ENCODE results near the gene SLC22A2.

Gene SLC22A2

DNA sequence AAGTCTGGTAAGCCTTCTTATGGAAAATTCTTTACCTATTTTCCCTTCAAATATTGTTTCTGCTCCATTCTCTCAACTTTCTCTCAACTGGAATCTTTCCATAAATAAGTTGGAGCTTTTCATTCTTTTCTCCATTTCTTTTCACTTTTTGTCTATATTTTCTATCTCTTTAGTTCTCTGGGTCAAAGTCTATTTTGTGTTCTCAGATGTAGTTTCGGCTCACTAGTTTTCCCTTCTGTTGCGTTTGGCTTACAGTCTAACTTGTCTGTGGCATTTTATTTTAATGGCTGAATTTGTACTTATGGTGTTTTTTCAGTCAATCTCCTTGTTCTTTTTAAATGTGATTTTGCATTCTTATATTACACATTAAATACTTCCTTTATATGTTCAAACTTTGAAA, 14.1 kb upstream of the SLC22A2 start:
- no peaks in the 10 kb centered on the region for H4K20me1 ChIP-seq (ENCODE audit: insufficient read depth, low read length, poor library complexity, severe bottlenecking)
- no peaks in the 10 kb centered on the region for H3K36me3 ChIP-seq (ENCODE audit: insufficient read depth, low read length)
- TF ChIP-seq, protein P1, sequence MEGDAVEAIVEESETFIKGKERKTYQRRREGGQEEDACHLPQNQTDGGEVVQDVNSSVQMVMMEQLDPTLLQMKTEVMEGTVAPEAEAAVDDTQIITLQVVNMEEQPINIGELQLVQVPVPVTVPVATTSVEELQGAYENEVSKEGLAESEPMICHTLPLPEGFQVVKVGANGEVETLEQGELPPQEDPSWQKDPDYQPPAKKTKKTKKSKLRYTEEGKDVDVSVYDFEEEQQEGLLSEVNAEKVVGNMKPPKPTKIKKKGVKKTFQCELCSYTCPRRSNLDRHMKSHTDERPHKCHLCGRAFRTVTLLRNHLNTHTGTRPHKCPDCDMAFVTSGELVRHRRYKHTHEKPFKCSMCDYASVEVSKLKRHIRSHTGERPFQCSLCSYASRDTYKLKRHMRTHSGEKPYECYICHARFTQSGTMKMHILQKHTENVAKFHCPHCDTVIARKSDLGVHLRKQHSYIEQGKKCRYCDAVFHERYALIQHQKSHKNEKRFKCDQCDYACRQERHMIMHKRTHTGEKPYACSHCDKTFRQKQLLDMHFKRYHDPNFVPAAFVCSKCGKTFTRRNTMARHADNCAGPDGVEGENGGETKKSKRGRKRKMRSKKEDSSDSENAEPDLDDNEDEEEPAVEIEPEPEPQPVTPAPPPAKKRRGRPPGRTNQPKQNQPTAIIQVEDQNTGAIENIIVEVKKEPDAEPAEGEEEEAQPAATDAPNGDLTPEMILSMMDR (conservative IDR thresholded peaks at IDR 0.05; ENCODE audit: low read length) = no peak
- TF ChIP-seq EZH2phosphoT487 (IDR thresholded peaks at IDR 0.05; ENCODE audit: borderline replicate concordance) = no peak
- H3K27me3 ChIP-seq (ENCODE audit: insufficient read depth, low read length, poor library complexity, severe bottlenecking) = no peaks in the 10 kb centered on the region
- no peak overlapping the region for H2AFZ ChIP-seq (ENCODE audit: low read length)
- no peaks in the 10 kb centered on the region for H3F3A ChIP-seq (ENCODE audit: low read depth)
- H3K4me2 ChIP-seq (ENCODE audit: low read depth, low read length, poor library complexity, severe bottlenecking) = no peak overlapping the region
- H3K4me3 ChIP-seq (ENCODE audit: low read length, poor library complexity, severe bottlenecking) = no peak overlapping the region
- no peaks in the 10 kb centered on the region for H3K4me1 ChIP-seq (ENCODE audit: insufficient read depth, low read length, poor library complexity, severe bottlenecking)
- H3K9ac ChIP-seq (ENCODE audit: low read depth, low read length, poor library complexity, severe bottlenecking) = no peak overlapping the region
- no peaks in the 10 kb centered on the region for H3K79me2 ChIP-seq (ENCODE audit: insufficient read depth, low read length)
- no peaks in the 10 kb centered on the region for H3K9me3 ChIP-seq (ENCODE audit: insufficient read depth, low read depth, low read length)
- H3K9me2 ChIP-seq (replicated peaks; ENCODE audit: low read depth, low read length) = no peaks in the 10 kb centered on the region

DNA sequence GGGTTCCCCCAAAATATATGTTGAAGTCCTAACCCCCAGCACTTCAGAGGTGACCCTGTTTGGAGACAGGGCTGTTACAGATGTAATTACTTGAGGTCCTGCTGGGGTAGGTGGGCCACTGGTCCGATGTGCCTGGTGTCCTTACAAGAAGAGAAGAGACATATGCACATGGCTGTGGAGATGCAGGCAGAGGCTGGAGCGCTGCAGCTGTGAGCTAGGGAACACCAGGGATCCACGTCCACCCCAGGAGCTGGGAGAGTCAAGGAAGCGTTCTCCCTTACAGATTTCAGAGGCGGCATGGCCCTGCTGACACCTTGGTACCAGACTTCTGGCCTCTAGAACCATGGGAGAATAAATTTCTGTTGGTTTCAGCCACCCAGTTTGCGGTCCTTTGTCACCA, 11.7 kb upstream of the SLC22A2 start:
- TF ChIP-seq, protein P1 (conservative IDR thresholded peaks at IDR 0.05; ENCODE audit: low read length) = no peak
- no peak for TF ChIP-seq EZH2phosphoT487 (IDR thresholded peaks at IDR 0.05; ENCODE audit: borderline replicate concordance)
- Histone ChIP-seq H3K27me3 (ENCODE audit: insufficient read depth, low read length, poor library complexity, severe bottlenecking) (no peaks in the 10 kb centered on the region), H3K4me3 (ENCODE audit: low read length, poor library complexity, severe bottlenecking) (no peak overlapping the region)

DNA sequence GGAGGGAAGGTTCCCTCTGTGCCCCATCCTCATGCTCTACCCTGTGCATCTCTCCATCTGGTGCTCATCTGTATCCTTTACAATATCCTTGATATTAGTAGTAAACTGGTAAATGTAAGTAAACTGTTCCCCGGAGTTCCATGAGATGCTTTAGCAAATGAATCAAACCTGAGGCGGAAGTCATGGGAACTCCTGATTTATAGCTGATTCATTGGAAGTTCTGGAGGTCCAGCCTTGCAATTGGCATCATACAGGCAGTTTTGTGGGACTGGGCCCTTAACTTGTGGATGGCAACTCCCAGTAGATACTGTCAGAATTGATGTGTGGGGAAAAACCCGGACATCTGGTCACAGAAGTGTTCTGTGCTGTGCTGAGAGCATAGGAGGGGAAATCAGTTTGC, 11.2 kb upstream of the SLC22A2 start:
- Histone ChIP-seq H3K79me2 (ENCODE audit: insufficient read depth, low read length) (no peaks in the 10 kb centered on the region), H3K27me3 (ENCODE audit: insufficient read depth, low read length, poor library complexity, severe bottlenecking) (no peaks in the 10 kb centered on the region), H3K4me3 (ENCODE audit: low read length, poor library complexity, severe bottlenecking) (no peak overlapping the region), H3F3A (ENCODE audit: low read depth) (no peaks in the 10 kb centered on the region), H3K36me3 (ENCODE audit: insufficient read depth, low read length) (no peaks in the 10 kb centered on the region), H2AFZ (ENCODE audit: low read length) (no peak overlapping the region), H3K9me2 (replicated peaks; ENCODE audit: low read depth, low read length) (no peaks in the 10 kb centered on the region), H3K9ac (ENCODE audit: low read depth, low read length, poor library complexity, severe bottlenecking) (no peak overlapping the region), H3K4me1 (ENCODE audit: insufficient read depth, low read length, poor library complexity, severe bottlenecking) (no peaks in the 10 kb centered on the region), H3K4me2 (ENCODE audit: low read depth, low read length, poor library complexity, severe bottlenecking) (no peak overlapping the region), H4K20me1 (ENCODE audit: insufficient read depth, low read length, poor library complexity, severe bottlenecking) (no peaks in the 10 kb centered on the region), H3K9me3 (ENCODE audit: insufficient read depth, low read depth, low read length) (no peaks in the 10 kb centered on the region)
- TF ChIP-seq, protein P1 (conservative IDR thresholded peaks at IDR 0.05; ENCODE audit: low read length) = no peak
- no peak for TF ChIP-seq EZH2phosphoT487 (IDR thresholded peaks at IDR 0.05; ENCODE audit: borderline replicate concordance)

More for the DNA sequence above, 11.7 kb upstream of the SLC22A2 start:
- Histone ChIP-seq H3F3A (ENCODE audit: low read depth) (no peaks in the 10 kb centered on the region), H3K9me2 (replicated peaks; ENCODE audit: low read depth, low read length) (no peaks in the 10 kb centered on the region), H3K36me3 (ENCODE audit: insufficient read depth, low read length) (no peaks in the 10 kb centered on the region), H4K20me1 (ENCODE audit: insufficient read depth, low read length, poor library complexity, severe bottlenecking) (no peaks in the 10 kb centered on the region), H3K4me1 (ENCODE audit: insufficient read depth, low read length, poor library complexity, severe bottlenecking) (no peaks in the 10 kb centered on the region), H2AFZ (ENCODE audit: low read length) (no peak overlapping the region), H3K9me3 (ENCODE audit: insufficient read depth, low read depth, low read length) (no peaks in the 10 kb centered on the region), H3K4me2 (ENCODE audit: low read depth, low read length, poor library complexity, severe bottlenecking) (no peak overlapping the region), H3K79me2 (ENCODE audit: insufficient read depth, low read length) (no peaks in the 10 kb centered on the region), H3K9ac (ENCODE audit: low read depth, low read length, poor library complexity, severe bottlenecking) (no peak overlapping the region)

Data from Loucy (cell line).